Measurements from ENCODE around the gene IL36A. TPM values are rescaled to one million over a fixed set of nuclear protein-coding genes. Genes with fewer than 3 reads are reported as not detected.

The IL36A gene
- total RNA-seq, 1 experiment from 2014 or later, result not detected

DNA sequence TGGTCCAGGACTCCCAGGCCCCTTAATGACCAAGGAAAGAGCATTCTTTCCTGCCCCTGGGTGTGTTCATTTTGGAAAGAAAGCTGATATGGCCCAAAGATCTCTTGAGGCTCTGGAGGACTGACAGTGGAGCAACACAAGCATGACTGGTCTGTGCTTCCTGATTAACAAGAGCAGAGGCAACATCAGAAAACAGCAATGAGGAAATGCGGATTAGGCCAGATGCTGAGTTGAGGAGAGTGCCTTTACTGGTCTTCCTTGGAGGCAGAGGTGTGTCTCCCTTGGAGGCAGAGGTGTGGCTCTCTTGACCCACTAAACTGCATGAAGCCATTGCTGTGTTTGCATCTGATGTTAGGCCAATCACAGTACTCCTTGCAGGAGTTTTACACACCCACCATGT is 27.5 kb downstream of the IL36A start:
- no peaks in the 10 kb centered on the region for H3K27me3 ChIP-seq (ENCODE audit: insufficient read depth, low read depth)
- H3K4me3 ChIP-seq, result no peak overlapping the region
- no peaks in the 10 kb centered on the region for H3K9me2 ChIP-seq (ENCODE audit: insufficient read depth)
- no peaks in the 10 kb centered on the region for H4K20me1 ChIP-seq (ENCODE audit: insufficient read depth)
- no peak overlapping the region for H3K4me2 ChIP-seq
- H2AFZ ChIP-seq, result no peak overlapping the region
- no peaks in the 10 kb centered on the region for H3F3A ChIP-seq (ENCODE audit: insufficient read depth, low read depth)
- ChIA-PET CTCF (no interaction called here), POLR2A (ENCODE audit: unreplicated experiment) (no interaction called here)
- H3K4me1 ChIP-seq (replicated peaks; ENCODE audit: insufficient read depth), result 0 out of 2 replicates have a peak, but pooled peaks cover 4% of the 10 kb centered on the region
- no TSS peak for BruUV-seq (replicated peaks)
- H3K36me3 ChIP-seq (ENCODE audit: low read depth), result no peaks in the 10 kb centered on the region
- intact Hi-C loops (cut with micrococcal nuclease; ENCODE audit: unreplicated experiment), result no loop called here
- H3K79me2 ChIP-seq (ENCODE audit: low read depth), result no peaks in the 10 kb centered on the region
- H3K27ac ChIP-seq, result no peak overlapping the region
- H3K9me3 ChIP-seq (ENCODE audit: insufficient read depth, low read depth), result no peaks in the 10 kb centered on the region
- no peak for DNase-seq
- no peak for TF ChIP-seq EZH2 (IDR thresholded peaks at IDR 0.05; ENCODE audit: low read depth)
- TF ChIP-seq, protein P1, sequence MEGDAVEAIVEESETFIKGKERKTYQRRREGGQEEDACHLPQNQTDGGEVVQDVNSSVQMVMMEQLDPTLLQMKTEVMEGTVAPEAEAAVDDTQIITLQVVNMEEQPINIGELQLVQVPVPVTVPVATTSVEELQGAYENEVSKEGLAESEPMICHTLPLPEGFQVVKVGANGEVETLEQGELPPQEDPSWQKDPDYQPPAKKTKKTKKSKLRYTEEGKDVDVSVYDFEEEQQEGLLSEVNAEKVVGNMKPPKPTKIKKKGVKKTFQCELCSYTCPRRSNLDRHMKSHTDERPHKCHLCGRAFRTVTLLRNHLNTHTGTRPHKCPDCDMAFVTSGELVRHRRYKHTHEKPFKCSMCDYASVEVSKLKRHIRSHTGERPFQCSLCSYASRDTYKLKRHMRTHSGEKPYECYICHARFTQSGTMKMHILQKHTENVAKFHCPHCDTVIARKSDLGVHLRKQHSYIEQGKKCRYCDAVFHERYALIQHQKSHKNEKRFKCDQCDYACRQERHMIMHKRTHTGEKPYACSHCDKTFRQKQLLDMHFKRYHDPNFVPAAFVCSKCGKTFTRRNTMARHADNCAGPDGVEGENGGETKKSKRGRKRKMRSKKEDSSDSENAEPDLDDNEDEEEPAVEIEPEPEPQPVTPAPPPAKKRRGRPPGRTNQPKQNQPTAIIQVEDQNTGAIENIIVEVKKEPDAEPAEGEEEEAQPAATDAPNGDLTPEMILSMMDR (conservative IDR thresholded peaks at IDR 0.05), result no peak

DNA sequence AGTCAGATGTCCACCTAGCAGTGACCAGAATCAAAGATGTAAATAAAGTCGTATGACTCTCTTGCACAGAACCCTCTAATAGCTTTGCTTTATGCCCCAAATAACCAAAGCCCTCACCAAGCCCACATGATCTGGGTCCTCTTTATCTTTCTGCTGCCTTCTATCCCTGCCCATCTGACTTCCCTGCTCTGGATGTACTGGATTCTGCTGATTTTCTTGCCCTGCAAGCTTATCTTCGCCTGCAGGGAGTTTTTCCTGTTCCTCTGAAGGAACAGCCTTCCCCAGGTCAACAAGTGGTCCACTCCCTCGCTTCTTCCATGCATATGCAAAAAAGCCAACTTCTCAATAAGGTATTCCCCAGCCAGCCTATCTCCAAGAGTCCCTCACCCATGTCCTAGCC is 28.8 kb downstream of the IL36A start:
- Histone ChIP-seq H3K4me3 (no peak overlapping the region), H3K4me1 (replicated peaks; ENCODE audit: insufficient read depth) (0 out of 2 replicates have a peak, but pooled peaks cover 4% of the 10 kb centered on the region), H3F3A (ENCODE audit: insufficient read depth, low read depth) (no peaks in the 10 kb centered on the region), H3K36me3 (ENCODE audit: low read depth) (no peaks in the 10 kb centered on the region), H3K79me2 (ENCODE audit: low read depth) (no peaks in the 10 kb centered on the region), H3K9me2 (ENCODE audit: insufficient read depth) (no peaks in the 10 kb centered on the region), H3K27me3 (ENCODE audit: insufficient read depth, low read depth) (no peaks in the 10 kb centered on the region), H3K27ac (no peak overlapping the region), H2AFZ (no peak overlapping the region), H4K20me1 (ENCODE audit: insufficient read depth) (no peaks in the 10 kb centered on the region), H3K4me2 (no peak overlapping the region), H3K9me3 (ENCODE audit: insufficient read depth, low read depth) (no peaks in the 10 kb centered on the region)
- intact Hi-C loops (cut with micrococcal nuclease; ENCODE audit: unreplicated experiment), result no loop called here
- POLR2A ChIA-PET (ENCODE audit: unreplicated experiment), result no interaction called here
- no peak for DNase-seq
- CTCF ChIA-PET, result no interaction called here
- TF ChIP-seq, protein P1 (conservative IDR thresholded peaks at IDR 0.05), result no peak
- no peak for TF ChIP-seq EZH2 (IDR thresholded peaks at IDR 0.05; ENCODE audit: low read depth)
- BruUV-seq (replicated peaks), result no TSS peak

DNA sequence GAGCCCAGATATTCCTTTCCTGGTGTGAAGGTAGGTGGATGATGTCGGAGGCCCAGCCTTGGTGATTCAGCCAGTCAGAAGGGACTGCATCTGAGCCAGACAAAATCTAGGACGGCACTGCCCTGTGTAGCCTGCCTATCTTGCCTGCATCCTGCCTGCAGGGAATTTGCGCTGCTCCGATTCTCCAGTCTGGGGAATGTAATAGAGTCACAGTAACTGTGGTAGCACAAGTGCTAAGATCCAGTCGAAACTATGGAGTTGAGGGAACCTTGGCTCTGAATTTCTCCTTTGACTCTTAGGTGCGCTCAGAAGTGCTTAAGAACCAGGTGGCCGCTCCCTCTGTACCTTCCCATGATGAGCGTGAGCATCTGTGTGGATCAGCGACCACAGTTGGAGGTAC is 31.5 kb downstream of the IL36A start:
- Histone ChIP-seq H3K27me3 (ENCODE audit: insufficient read depth, low read depth) (no peaks in the 10 kb centered on the region), H3K4me1 (replicated peaks; ENCODE audit: insufficient read depth) (0 out of 2 replicates have a peak, but pooled peaks cover 4% of the 10 kb centered on the region), H3K9me2 (ENCODE audit: insufficient read depth) (no peaks in the 10 kb centered on the region), H3F3A (ENCODE audit: insufficient read depth, low read depth) (no peaks in the 10 kb centered on the region), H3K36me3 (ENCODE audit: low read depth) (no peaks in the 10 kb centered on the region), H3K27ac (no peak overlapping the region), H4K20me1 (ENCODE audit: insufficient read depth) (no peaks in the 10 kb centered on the region), H3K4me2 (no peak overlapping the region), H3K79me2 (ENCODE audit: low read depth) (no peaks in the 10 kb centered on the region), H2AFZ (no peak overlapping the region), H3K4me3 (no peak overlapping the region), H3K9me3 (ENCODE audit: insufficient read depth, low read depth) (no peaks in the 10 kb centered on the region)
- intact Hi-C loops (cut with micrococcal nuclease; ENCODE audit: unreplicated experiment), result no loop called here
- POLR2A ChIA-PET (ENCODE audit: unreplicated experiment), result no interaction called here
- CTCF ChIA-PET, result no interaction called here
- TF ChIP-seq EZH2 (IDR thresholded peaks at IDR 0.05; ENCODE audit: low read depth), result no peak
- TF ChIP-seq, protein P1 (conservative IDR thresholded peaks at IDR 0.05), result no peak
- BruUV-seq (replicated peaks), result no TSS peak
- no peak for DNase-seq
